ENCODE data around the gene NFAT5. TPM values are rescaled to one million over a fixed set of nuclear protein-coding genes. Genes with fewer than 3 reads are reported as not detected.
"Not testable (repeated sequence)": the region's sequence is repeated elsewhere in the genome, so short reads cannot be mapped to it uniquely, and the experiment has no call there.

NFAT5 gene
- total RNA-seq, 2 donors from 2014 or later: 41.4 to 52.7 TPM

- Histone ChIP-seq H3K27me3 (replicated peaks; ENCODE audit: insufficient read depth) (no peaks in the 10 kb centered on the region), H3K4me3 (no peak overlapping the region), H3K9me3 (no peaks in the 10 kb centered on the region), H3K4me1 (replicated peaks) (no peaks in the 10 kb centered on the region), H3K36me3 (peaks cover 0 to 7% of the 10 kb centered on the region in 2 donors), H3K27ac (no peak overlapping the region)
- DNase-seq (ENCODE audit: low spot score): no peak
- TF ChIP-seq POLR2AphosphoS5 (IDR thresholded peaks at IDR 0.05) (no peak), CTCF (IDR thresholded peaks at IDR 0.05) (no peak), POLR2A (IDR thresholded peaks at IDR 0.05) (no peak)
- intact Hi-C loops (cut with DNase I): no loop called here
Measured at GRCh38 chr16:69633375-69633774, 67.6 kb downstream of the NFAT5 start.

GRCh38 chr16:69636563-69637146 is 70.9 kb downstream of the NFAT5 start:
- H3K9me3 ChIP-seq; DNase-seq (ENCODE audit: low spot score); intact Hi-C loops (cut with DNase I); H3K27ac ChIP-seq; H3K4me1 ChIP-seq (replicated peaks); H3K4me3 ChIP-seq; H3K27me3 ChIP-seq (replicated peaks; ENCODE audit: insufficient read depth); H3K36me3 ChIP-seq: not testable (repeated sequence)
- WGBS: 96% methylated on average over 3 of the region's 3 CpGs

GRCh38 chr16:69637206-69637865 is 71.6 kb downstream of the NFAT5 start:
- intact Hi-C loops (cut with DNase I); H3K27ac ChIP-seq; H3K36me3 ChIP-seq; DNase-seq (ENCODE audit: low spot score); H3K4me1 ChIP-seq (replicated peaks); H3K4me3 ChIP-seq; H3K27me3 ChIP-seq (replicated peaks; ENCODE audit: insufficient read depth); H3K9me3 ChIP-seq: not testable (repeated sequence)
- 98% methylated on average over 3 of the region's 3 CpGs for WGBS

- H3K27ac ChIP-seq; DNase-seq (ENCODE audit: low spot score); intact Hi-C loops (cut with DNase I); H3K4me1 ChIP-seq (replicated peaks); H3K9me3 ChIP-seq; H3K36me3 ChIP-seq; H3K27me3 ChIP-seq (replicated peaks; ENCODE audit: insufficient read depth); H3K4me3 ChIP-seq: not testable (repeated sequence)
- 95% methylated on average over 3 of the region's 3 CpGs for WGBS
Measured at GRCh38 chr16:69643997-69644396, 78.2 kb downstream of the NFAT5 start.

GRCh38 chr16:69644790-69645189 is 79.0 kb downstream of the NFAT5 start:
- TF ChIP-seq POLR2A (IDR thresholded peaks at IDR 0.05) (no peak), CTCF (IDR thresholded peaks at IDR 0.05) (no peak), POLR2AphosphoS5 (IDR thresholded peaks at IDR 0.05) (no peak)
- Histone ChIP-seq H3K4me3 (no peak overlapping the region), H3K27ac (no peak overlapping the region), H3K4me1 (replicated peaks) (no peaks in the 10 kb centered on the region), H3K36me3 (no peaks in the 10 kb centered on the region), H3K9me3 (no peaks in the 10 kb centered on the region), H3K27me3 (replicated peaks; ENCODE audit: insufficient read depth) (no peaks in the 10 kb centered on the region)
- no peak for DNase-seq (ENCODE audit: low spot score)
- WGBS: 13% methylated on average over 1 of the region's 1 CpG
- intact Hi-C loops (cut with DNase I): no loop called here

- Histone ChIP-seq H3K27ac (no peak overlapping the region), H3K4me1 (replicated peaks) (no peaks in the 10 kb centered on the region), H3K9me3 (no peaks in the 10 kb centered on the region), H3K36me3 (no peaks in the 10 kb centered on the region), H3K4me3 (no peak overlapping the region), H3K27me3 (replicated peaks; ENCODE audit: insufficient read depth) (no peaks in the 10 kb centered on the region)
- intact Hi-C loops (cut with DNase I): no loop called here
- TF ChIP-seq POLR2A (IDR thresholded peaks at IDR 0.05): no peak
- TF ChIP-seq CTCF (IDR thresholded peaks at IDR 0.05): no peak
- no peak for TF ChIP-seq POLR2AphosphoS5 (IDR thresholded peaks at IDR 0.05)
- DNase-seq (ENCODE audit: low spot score): no peak
- WGBS: 90% methylated on average over 5 of the region's 5 CpGs
Measured at GRCh38 chr16:69647020-69647419, 81.3 kb downstream of the NFAT5 start.

Measured in prostate gland (tissue), 2 donors.